GM19468 (cell line): ENCODE data around the gene SIRT1.
"Not testable (repeated sequence)": the region's sequence is repeated elsewhere in the genome, so short reads cannot be mapped to it uniquely, and the experiment has no call there.

Source experiments
- ATAC-seq: cut with Tn5 transposase; IDR thresholded peaks from one replicate; pipeline ENCODE4 v1.9.1; 2021; ENCODE audit warnings: mild to moderate bottlenecking, moderate library complexity, moderate number of reproducible peaks; ENCODE audit not compliant: unreplicated experiment; ENCODE audit errors: extremely low read depth

The SIRT1 gene

GRCh38 chr10:67943917-67944316 is 59.5 kb downstream of the SIRT1 start:
- no peak for ATAC-seq

GRCh38 chr10:67955614-67956013 is 71.2 kb downstream of the SIRT1 start:
- ATAC-seq = no peak

- ATAC-seq = no peak
Observed at GRCh38 chr10:67959839-67960476, 75.5 kb downstream of the SIRT1 start.

- ATAC-seq = no peak
Observed at GRCh38 chr10:67965456-67965855, 81.0 kb downstream of the SIRT1 start.

GRCh38 chr10:67966035-67966434 is 81.6 kb downstream of the SIRT1 start:
- ATAC-seq = not testable (repeated sequence)
